Measurements from ENCODE around the gene SCAI.
"Not testable (repeated sequence)": the region's sequence is repeated elsewhere in the genome, so short reads cannot be mapped to it uniquely, and the experiment has no call there.

SCAI gene

GRCh38 chr9:125150349-125151245, 7.3 kb upstream of the SCAI start:
- DNase-seq (ENCODE audit: low read depth in 1 of 2, low spot score in 1 of 2): no peak

DNA sequence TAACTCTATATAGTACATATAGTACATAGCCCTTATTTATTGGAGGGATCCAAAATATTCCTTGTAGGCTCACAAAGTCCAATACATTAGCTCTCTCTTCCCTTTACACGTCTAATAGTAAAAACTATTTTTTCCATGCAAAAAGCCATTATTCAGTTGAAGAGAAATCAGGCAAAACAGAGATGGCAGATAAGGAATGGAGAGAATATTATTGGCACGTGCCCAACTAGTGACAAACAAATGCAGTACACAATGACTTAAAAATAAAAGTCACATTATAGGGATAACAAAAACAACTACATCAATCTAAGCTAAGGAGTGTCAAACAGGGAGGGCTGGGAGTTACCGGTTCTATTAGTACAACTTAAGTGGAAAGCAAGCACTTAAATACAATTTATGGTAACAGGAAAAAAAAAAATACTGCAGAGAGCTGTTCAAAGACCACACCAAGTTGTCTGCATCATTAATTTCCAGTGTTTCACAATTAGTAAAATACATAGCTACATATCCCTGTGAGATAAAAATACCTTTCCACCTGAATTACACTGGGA, 4.1 kb upstream of the SCAI start:
- no peak for DNase-seq (ENCODE audit: low read depth in 1 of 2, low spot score in 1 of 2)

- no peak for DNase-seq (ENCODE audit: low read depth in 1 of 2, low spot score in 1 of 2)
Observed at GRCh38 chr9:125146247-125146646, 2.9 kb upstream of the SCAI start.

DNA sequence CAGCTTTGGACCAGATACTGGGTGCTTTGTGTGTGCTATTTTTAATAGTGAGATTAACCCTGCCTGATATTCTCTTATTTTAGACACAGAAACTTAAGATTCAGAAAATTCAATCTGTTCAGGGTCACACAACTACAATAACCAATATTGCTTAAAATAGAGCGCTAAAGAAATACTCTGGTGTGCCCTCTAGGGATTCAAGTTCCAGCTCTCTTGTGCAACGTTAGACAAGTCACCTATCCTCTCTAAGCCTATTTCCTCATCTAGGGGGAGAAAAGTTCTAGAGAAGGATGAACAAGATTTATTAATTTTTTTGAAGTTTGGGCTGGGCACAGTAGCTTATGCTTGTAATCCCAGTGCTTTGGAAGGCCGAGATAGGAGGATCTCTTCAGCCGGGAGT, 2.1 kb upstream of the SCAI start:
- no peak for DNase-seq (ENCODE audit: low read depth in 1 of 2, low spot score in 1 of 2)

DNA sequence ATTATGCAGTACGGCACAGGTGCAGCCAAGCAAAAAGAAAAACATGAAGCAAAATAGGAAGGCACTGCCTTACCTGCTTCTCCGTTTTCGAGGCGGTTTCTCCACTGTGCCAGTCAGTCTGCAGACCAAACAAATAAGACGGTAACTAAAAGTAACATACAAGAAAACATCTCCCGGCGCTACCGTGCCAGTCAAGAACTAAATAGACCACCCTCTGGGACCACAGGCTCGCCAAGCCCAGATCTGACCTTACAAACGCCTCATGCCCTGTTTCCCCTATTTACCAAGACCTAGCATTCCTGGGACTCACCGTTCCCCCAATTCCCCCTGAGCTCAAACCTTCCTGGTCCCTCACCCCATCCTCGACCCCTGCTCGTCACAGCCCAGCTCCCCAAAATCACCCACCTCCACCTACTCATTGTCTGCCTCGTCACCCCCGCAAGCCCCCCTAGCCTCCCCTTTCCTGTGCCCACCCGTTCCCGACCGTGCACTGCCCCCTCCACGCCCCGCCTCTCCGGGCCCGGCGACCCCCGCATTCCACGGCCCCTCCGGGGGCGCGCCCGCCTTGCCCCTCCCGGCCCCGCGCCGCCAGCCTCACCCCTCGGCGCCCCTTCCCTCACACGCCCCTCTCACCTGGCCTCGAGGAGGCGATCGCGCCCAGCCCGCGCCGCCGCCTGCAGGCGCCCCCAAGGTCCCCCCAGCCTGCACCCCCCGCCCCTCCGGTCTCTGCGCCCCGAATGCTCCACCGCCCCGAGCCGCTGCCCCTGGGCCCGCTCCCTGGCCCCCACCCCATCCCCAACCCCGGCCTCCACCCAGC, 560 bp downstream of the SCAI start:
- DNase-seq (ENCODE audit: low read depth in 1 of 2, low spot score in 1 of 2): peak in 1 of 2 donors; percentile 5

GRCh38 chr9:125141751-125142150, 1.6 kb downstream of the SCAI start:
- no peak for DNase-seq (ENCODE audit: low read depth in 1 of 2, low spot score in 1 of 2)

GRCh38 chr9:125141251-125141650, 2.1 kb downstream of the SCAI start:
- DNase-seq (ENCODE audit: low read depth in 1 of 2, low spot score in 1 of 2): no peak

DNA sequence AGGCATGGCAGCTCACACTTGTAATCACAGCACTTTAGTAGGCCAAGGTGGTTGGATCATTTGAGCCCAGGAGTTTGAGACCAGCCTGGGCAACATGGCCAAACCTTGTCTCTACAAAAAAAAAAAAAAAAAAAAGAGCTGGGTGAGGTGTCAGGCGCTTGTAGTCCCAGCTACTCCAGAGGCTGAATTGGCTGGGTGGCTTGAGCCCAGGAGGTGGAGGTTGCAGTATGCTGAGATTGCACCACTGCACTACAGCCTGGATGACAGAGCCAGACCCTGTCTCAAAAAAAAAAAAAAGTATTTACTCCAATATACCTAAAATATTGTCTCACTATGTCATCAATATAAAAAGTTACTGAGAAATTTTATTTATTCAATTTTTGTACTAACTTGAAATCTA, 2.8 kb downstream of the SCAI start:
- DNase-seq (ENCODE audit: low read depth in 1 of 2, low spot score in 1 of 2): no peak

DNA sequence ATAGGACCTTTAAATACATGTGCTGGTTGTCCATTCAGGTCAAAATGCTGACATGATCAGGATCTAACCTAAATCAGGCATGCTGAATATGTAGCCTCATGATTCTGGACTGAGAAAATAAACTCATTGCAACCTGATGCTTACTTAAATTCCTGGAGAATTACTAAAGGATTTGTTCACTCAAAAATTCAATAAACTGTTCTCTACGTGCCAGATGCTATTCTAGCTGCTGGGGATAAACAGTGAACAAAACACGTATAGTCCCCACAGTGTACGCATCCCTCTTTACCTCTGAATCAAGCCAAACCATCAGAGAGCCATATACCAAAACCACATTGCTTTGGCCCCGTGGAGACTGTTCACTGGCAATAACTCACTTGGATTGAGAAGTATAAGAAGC, 6.1 kb downstream of the SCAI start:
- no peak for DNase-seq (ENCODE audit: low read depth in 1 of 2, low spot score in 1 of 2)

DNA sequence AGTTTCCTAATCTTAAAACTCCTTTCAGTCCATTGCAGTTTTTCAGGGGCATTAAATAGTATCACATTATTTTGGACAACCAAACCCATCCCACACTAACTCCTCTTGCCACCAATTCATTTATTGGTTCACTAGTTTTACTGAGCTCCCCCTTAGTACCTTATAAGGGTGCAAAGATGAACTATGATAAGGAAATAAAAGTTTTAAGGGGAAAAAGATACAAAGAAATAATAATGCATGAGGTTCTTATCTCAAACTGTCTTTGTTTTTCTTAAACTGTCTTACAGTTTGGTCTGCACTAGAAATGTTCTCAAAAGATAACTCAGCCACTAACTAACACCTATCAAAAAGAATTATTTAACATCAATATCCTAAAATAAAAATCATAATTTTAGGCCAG, 8.4 kb downstream of the SCAI start:
- no peak for DNase-seq (ENCODE audit: low read depth in 1 of 2, low spot score in 1 of 2)

- no peak for DNase-seq (ENCODE audit: low read depth in 1 of 2, low spot score in 1 of 2)
Observed at GRCh38 chr9:125133403-125134329, 9.7 kb downstream of the SCAI start.

- DNase-seq (ENCODE audit: low read depth in 1 of 2, low spot score in 1 of 2): no peak
Observed at GRCh38 chr9:125131778-125132177, 11.6 kb downstream of the SCAI start.

DNA sequence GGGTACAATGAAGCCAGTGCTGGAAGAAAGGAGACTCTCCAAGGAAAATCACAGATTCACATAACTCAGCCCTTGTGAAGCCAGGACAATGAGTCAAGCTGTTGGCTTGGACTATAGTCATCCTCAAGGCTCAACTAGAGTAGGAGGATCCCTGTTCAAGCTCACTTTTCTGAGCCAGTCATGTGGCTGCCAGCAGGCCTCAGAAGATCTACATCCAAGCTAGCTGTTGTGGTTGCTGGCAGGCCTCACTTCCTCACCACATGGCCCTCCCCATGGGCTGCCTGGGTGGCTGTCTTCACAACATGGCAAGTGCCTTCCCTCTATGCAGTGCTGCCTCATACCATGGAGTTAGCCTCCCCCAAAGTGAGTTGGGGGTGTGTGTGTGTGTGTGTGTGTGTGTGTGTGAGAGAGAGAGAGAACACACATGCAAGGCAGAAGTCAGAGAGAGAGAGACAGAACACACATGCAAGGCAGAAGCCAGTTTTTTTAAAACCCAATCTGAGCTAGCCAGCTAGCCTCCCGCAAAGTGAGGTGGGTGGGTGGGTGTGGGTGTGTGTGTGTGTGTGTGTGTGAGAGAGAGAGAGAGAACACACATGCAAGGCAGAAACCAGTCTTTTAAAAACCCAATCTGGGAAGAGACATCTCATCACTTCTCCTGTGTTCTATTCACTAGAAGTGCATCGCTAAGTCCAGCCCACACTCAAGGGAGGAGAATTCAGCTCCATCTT, 17.1 kb downstream of the SCAI start:
- peak; percentile 31 to 49 for DNase-seq (ENCODE audit: low read depth in 1 of 2, low spot score in 1 of 2)

- no peak for DNase-seq (ENCODE audit: low read depth in 1 of 2, low spot score in 1 of 2)
Observed at GRCh38 chr9:125125523-125125922, 17.8 kb downstream of the SCAI start.

DNA sequence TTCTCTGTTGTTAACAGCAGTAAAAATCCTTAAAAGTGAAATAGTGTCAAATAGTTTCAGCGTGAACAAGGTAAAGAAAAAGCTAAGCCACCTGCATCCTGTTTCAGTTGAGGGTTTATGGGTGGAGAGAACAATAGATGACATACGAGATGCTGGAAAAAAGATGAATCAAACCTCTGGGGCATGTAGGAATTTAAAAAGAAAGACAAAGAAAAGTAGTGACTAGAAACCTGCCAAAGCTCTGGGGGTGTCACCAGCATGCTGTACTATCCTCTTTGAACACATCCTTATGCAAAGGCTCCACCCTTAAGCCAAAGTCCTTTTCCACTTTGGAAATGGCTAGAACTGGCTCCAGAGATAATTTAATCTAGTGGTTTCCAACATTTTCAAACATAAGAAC, 22.2 kb downstream of the SCAI start:
- no peak for DNase-seq (ENCODE audit: low read depth in 1 of 2, low spot score in 1 of 2)

DNA sequence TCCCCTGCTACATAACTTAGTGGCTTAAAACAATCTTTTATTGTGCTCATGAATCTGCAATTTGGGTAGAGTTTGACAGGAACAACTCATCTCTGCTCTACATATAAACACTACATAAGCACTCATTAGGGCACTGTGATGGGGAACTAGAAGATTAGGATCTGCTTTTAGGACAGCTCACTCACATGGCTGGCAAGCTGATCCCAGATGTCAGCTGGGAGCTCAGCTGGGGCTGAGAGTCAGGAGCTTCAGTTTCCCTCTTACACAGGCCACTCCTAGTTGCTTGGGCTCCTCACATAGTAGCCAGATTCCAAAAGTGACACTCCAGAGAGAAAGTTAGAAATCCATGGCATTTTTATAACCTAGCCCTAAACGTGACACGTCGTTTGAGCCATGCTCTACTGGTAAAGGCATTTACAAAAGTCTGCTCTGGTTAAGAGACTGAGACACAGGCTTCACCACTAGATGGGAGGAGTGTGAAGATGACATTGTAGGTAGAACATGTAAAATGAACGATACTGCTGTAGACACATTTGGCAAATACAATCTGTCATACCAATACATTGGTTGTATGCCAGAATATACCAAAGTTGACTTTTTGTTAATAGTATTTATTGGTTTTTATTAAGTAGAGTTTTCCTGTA, 23.6 kb downstream of the SCAI start:
- no peak for DNase-seq (ENCODE audit: low read depth in 1 of 2, low spot score in 1 of 2)

- not testable (repeated sequence) for DNase-seq (ENCODE audit: low read depth in 1 of 2, low spot score in 1 of 2)
Observed at GRCh38 chr9:125118696-125119095, 24.6 kb downstream of the SCAI start.

DNA sequence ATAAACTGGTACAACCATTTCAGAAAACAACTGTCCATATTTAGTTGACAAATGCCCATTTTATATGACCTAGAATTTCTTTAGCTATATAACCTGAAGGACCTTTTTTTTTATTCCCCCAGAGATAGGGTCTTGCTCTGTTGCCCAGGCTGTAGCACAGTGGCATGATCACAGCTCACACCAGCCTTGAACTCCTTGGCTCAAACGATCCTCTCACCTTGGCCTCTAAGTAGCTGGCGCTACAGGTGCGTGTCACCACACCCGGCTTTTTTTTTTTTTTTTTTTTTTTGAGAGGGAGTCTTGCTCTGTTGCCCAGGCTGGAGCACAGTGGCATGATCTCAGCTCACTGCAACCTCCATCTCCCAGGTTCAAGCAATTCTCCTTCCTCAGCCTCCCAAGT, 28.8 kb downstream of the SCAI start:
- not testable (repeated sequence) for DNase-seq (ENCODE audit: low read depth in 1 of 2, low spot score in 1 of 2)

GRCh38 chr9:125110464-125110863, 32.9 kb downstream of the SCAI start:
- no peak for DNase-seq (ENCODE audit: low read depth in 1 of 2, low spot score in 1 of 2)

GRCh38 chr9:125108541-125108940, 34.8 kb downstream of the SCAI start:
- DNase-seq (ENCODE audit: low read depth in 1 of 2, low spot score in 1 of 2): not testable (repeated sequence)

Measured in stimulated activated CD4-positive, alpha-beta T cell treated with anti-CD3 and anti-CD28 coated beads, Interleukin-15, amount 100 ng/mL, for 1 hour (primary cell).